ENCODE data around the gene TTC8. TPM values are rescaled to one million over a fixed set of nuclear protein-coding genes. Genes with fewer than 3 reads are reported as not detected.

Gene TTC8
- total RNA-seq, 4 donors from 2014 or later = 14.7 to 60.2 (median 17.0) TPM

DNA sequence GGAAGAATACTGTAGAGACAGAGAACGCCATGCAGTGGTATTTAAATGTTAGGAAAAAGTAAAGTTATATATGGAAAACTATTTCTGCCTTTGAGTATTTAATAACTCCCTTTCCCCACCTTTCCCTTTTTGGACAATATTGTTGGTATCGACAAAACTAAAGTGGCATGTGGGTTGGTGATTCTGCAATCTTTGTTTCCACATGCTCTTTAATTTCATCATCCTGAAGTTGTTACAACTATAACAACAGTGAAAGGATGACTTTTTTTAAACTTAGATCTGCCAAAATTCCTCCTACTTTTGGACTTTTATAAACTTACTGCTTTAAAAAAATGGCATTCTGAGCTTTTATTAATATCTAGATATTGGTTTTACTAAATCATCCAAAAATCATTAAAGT, 25.3 kb downstream of the TTC8 start:
- DNase-seq = no peak
- no peaks in the 10 kb centered on the region for H3K27me3 ChIP-seq
- H3K9me3 ChIP-seq = no peaks in the 10 kb centered on the region
- H3K36me3 ChIP-seq = peaks cover 0 to 8% (median 0%) of the 10 kb centered on the region in 4 donors
- TF ChIP-seq POLR2AphosphoS5 (IDR thresholded peaks at IDR 0.05) (no peak), EP300 (IDR thresholded peaks at IDR 0.05; ENCODE audit: low read depth) (no peak), POLR2A (IDR thresholded peaks at IDR 0.05) (no peak), CTCF (IDR thresholded peaks at IDR 0.05) (no peak)
- intact Hi-C loops (cut with DNase I; ENCODE audit: low total_unique reads) (no loop called here), in situ Hi-C loops (cut with MboI; ENCODE audit: low pct_ligation_motif_present in 1 of 4, low pct_unique_long_range_greater_than_20kb in 1 of 4, low sequenced_read_pairs in 3 of 4) (loop anchor here (25.0 kb wide), 1 partner anchor 187 kb away; no protein-coding TSS in a partner anchor)
- H3K27ac ChIP-seq = no peak overlapping the region
- no peak overlapping the region for H3K4me3 ChIP-seq
- no peaks in the 10 kb centered on the region for H3K4me1 ChIP-seq
- WGBS, 2 donors (ENCODE audit: low coverage in 1 of 2) = 90 to 96% methylated on average over 2 of the region's 2 CpGs

DNA sequence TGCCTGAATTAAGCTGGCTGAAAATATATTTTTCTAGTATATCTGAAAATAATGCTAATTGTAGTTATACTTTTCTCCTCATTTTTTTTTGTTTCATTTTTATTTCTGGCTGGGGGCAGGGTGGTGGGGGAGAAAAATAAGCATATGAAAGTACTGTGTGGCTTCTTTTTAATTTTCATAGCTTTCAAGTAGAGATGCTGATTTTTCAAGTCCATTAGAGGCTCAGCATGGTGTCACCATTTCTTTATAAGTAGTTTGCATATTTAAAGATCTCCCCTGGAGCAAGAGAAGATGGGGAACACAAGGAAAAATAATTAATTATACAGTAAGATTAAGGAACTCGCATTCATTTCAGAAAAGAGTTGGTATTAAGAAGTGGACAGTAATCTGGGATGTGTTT, 27.1 kb downstream of the TTC8 start:
- intact Hi-C loops (cut with DNase I; ENCODE audit: low total_unique reads) = no loop called here
- 80 to 100% methylated on average over 1 of the region's 1 CpG for WGBS, 2 donors (ENCODE audit: low coverage in 1 of 2)

DNA sequence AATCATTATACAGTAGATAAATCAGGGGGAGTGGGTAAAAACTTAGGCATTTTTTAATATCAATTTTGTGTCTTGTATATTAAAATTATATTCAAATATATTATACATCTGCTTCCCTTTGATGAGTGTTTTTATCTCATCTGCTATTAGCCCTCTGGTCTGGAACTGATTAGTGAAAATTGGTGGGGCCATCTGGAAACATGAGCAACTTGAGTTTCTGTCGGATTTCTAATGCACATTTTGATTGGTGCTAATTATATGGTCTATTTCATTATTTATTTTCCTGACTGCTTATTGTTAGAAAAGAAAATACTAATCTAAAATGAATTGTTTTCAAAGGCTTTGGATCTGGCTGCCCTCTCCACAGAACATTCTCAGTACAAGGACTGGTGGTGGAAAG, 28.2 kb downstream of the TTC8 start:
- no peak for DNase-seq
- in situ Hi-C loops (cut with MboI; ENCODE audit: low pct_ligation_motif_present in 1 of 4, low pct_unique_long_range_greater_than_20kb in 1 of 4, low sequenced_read_pairs in 3 of 4) = loop anchor here (25.0 kb wide), 1 partner anchor 190 kb away; no protein-coding TSS in a partner anchor
- no peaks in the 10 kb centered on the region for H3K4me1 ChIP-seq
- no peak for TF ChIP-seq POLR2AphosphoS5 (IDR thresholded peaks at IDR 0.05)
- no peak for TF ChIP-seq CTCF (IDR thresholded peaks at IDR 0.05)
- TF ChIP-seq POLR2A (IDR thresholded peaks at IDR 0.05) = no peak
- TF ChIP-seq EP300 (IDR thresholded peaks at IDR 0.05; ENCODE audit: low read depth) = no peak
- H3K4me3 ChIP-seq = no peak overlapping the region
- H3K27me3 ChIP-seq = no peaks in the 10 kb centered on the region
- peaks cover 0 to 8% (median 0%) of the 10 kb centered on the region in 4 donors for H3K36me3 ChIP-seq
- 73 to 85% methylated on average over 1 of the region's 1 CpG for WGBS, 2 donors (ENCODE audit: low coverage in 1 of 2)
- intact Hi-C loops (cut with DNase I; ENCODE audit: low total_unique reads) = no loop called here
- no peak overlapping the region for H3K27ac ChIP-seq
- H3K9me3 ChIP-seq = no peaks in the 10 kb centered on the region

More for the DNA sequence above, 27.1 kb downstream of the TTC8 start:
- H3K27ac ChIP-seq = no peak overlapping the region
- no peaks in the 10 kb centered on the region for H3K9me3 ChIP-seq
- in situ Hi-C loops (cut with MboI; ENCODE audit: low pct_ligation_motif_present in 1 of 4, low pct_unique_long_range_greater_than_20kb in 1 of 4, low sequenced_read_pairs in 3 of 4) = loop anchor here (25.0 kb wide), 1 partner anchor 189 kb away; no protein-coding TSS in a partner anchor
- H3K4me1 ChIP-seq = no peaks in the 10 kb centered on the region
- no peaks in the 10 kb centered on the region for H3K27me3 ChIP-seq
- no peak overlapping the region for H3K4me3 ChIP-seq
- TF ChIP-seq POLR2AphosphoS5 (IDR thresholded peaks at IDR 0.05) (no peak), POLR2A (IDR thresholded peaks at IDR 0.05) (no peak), CTCF (IDR thresholded peaks at IDR 0.05) (no peak), EP300 (IDR thresholded peaks at IDR 0.05; ENCODE audit: low read depth) (no peak)
- no peak for DNase-seq
- peaks cover 0 to 8% (median 0%) of the 10 kb centered on the region in 4 donors for H3K36me3 ChIP-seq

- Histone ChIP-seq H3K27ac (no peak overlapping the region), H3K27me3 (no peaks in the 10 kb centered on the region), H3K4me3 (no peak overlapping the region), H3K9me3 (no peaks in the 10 kb centered on the region), H3K36me3 (peaks cover 0 to 8% (median 0%) of the 10 kb centered on the region in 4 donors), H3K4me1 (no peaks in the 10 kb centered on the region)
- intact Hi-C loops (cut with DNase I; ENCODE audit: low total_unique reads) = no loop called here
- DNase-seq = no peak
- no peak for TF ChIP-seq POLR2AphosphoS5 (IDR thresholded peaks at IDR 0.05)
- TF ChIP-seq POLR2A (IDR thresholded peaks at IDR 0.05) = no peak
- TF ChIP-seq EP300 (IDR thresholded peaks at IDR 0.05; ENCODE audit: low read depth) = no peak
- TF ChIP-seq CTCF (IDR thresholded peaks at IDR 0.05) = no peak
- in situ Hi-C loops (cut with MboI; ENCODE audit: low pct_ligation_motif_present in 1 of 4, low pct_unique_long_range_greater_than_20kb in 1 of 4, low sequenced_read_pairs in 3 of 4) = loop anchor here (25.0 kb wide), 1 partner anchor 191 kb away; no protein-coding TSS in a partner anchor
These were observed 28.7 kb downstream of the TTC8 start for GRCh38 chr14:88853129-88853528.

All from transverse colon (tissue), 4 donors.